Measurements from ENCODE around the gene SFXN2.
"Not testable (repeated sequence)": the region's sequence is repeated elsewhere in the genome, so short reads cannot be mapped to it uniquely, and the experiment has no call there.

The SFXN2 gene

DNA sequence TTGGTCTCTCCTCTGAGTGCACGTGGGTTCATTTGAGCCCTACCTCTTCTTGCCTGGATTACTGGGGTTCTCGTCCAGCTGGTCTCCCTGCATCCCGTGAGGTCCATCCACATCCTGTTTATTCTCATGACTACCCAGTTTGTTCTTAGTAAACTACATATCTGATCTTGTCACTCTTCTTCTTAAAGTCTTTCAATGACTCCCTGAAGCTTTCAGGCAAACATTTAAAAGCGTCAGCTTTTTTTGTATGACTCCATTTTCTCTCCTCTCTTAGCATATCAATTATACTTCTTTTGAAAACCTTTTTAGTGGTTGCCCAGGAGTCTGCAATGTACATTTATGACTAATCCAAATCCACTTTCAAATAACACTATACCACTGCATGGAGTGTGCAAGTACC, 7.5 kb downstream of the SFXN2 start:
- DNase-seq = no peak

DNA sequence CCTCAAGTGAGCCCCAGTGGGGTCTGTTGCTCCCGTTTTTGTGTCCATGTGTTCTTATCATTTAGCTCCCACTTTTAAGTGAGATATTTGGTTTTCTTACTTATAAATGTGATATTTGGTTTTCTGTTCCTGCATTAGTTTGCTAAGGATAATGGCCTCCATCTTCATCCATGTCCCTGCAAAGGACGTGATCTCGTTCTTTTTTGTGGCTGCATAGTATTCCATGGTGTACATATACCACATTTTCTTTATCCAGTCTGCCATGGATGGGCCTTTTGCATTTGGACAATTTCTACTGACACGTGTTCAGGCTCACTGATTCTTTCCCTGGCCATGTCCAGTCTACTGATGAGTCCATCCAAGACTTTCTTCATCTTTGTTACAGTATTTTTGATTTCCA, 9.6 kb downstream of the SFXN2 start:
- DNase-seq = no peak

DNA sequence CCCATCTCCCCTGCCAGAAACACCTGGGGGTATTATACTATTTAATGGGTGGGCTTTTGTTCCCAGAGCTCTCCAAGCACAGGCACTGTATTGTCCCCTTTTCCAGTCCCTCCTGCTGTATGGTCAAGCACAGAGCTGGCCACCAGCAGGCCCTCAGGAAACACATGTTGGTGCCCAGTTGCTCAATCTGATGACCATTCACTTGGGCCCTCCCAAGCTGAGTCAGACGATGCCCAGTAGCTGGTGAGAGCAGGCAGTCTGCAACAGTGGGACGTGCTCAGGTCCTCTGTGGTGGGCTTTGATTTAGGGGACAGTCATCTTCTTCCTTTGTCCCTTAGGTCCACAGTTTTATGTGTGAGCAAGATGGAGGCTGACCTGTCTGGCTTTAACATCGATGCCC, 11.8 kb downstream of the SFXN2 start:
- DNase-seq = no peak

DNA sequence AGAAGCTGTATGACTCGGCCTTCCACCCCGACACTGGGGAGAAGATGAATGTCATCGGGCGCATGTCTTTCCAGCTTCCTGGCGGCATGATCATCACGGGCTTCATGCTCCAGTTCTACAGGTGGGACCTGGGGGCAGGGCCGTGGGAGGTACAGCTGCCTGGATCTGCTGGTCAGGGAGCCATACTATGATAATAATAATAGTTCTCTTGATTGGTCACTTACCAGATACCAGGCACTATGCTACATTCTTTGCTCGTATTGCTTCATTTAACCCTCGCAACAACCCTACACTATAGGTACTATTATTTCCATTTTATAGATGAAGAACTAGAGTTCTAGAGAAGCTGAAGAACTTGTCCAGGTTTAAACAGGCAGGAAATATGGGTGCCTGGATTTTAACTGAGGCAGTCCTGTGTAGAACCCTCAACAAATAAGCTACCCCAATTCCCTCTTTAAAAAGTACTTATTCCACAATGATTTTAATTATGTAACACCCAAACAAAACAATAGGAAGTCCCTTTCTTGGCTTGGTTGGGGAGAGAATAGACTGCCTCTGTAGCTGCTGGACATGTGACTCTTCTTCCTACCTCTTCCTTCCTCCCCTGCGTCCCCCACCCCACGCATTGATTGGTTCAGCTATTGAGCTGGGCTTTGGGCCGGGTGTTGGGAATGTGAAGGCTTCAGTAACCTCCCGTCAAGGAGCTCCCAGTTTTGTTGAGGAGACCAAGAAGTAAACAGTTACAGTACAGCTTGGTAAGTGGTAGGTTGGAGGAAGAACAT, 12.8 kb downstream of the SFXN2 start:
- DNase-seq = no peak

DNA sequence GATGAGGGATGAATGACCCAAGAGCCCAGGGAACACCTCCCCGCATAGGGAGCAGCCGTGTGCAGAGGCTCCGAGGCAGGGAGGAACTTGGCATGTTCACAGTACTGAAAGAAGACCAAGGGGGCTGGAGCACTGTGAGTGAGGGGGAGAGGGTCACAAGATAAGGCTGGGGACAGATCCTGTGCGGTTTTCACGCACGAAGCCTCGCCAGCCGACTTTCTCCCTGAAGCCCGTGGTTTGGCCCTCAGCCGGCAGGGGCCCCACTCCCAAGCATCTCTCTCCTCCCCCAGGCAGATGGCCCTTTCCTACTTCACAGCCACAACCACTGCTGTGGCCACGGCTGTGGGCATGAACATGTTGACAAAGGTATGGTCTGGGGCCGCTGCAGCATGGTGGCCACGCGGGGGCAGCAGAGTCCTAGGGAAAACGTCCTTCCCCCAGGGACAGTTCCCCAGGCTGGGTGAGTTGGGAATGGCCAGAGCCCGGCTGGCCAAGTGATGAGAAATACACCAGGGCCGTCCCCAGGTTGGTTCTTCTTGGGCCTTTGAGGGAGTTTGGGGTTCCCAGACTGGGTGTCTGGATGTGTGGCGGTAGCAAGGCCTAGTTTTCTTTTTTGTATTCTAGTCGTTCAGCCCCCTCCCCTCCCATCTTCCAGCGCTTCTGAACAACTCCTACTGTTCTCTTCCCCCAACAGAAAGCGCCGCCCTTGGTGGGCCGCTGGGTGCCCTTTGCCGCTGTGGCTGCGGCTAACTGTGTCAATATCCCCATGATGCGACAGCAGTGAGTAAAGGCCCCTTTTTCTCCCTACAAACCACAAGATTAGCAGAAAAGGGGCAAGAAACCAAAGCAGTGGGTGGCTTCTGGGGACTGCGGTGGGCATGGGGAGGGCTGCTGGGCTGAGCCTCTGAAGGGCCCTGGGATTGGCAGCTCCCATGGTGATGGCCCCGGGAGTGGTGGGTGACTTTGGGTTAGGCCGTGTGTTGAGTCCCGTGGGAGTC, 14.9 kb downstream of the SFXN2 start:
- peak; percentile 45 to 66 for DNase-seq

- DNase-seq = no peak
Measured at GRCh38 chr10:102731222-102731800, 16.9 kb downstream of the SFXN2 start.

GRCh38 chr10:102732661-102733060, 18.2 kb downstream of the SFXN2 start:
- no peak for DNase-seq

DNA sequence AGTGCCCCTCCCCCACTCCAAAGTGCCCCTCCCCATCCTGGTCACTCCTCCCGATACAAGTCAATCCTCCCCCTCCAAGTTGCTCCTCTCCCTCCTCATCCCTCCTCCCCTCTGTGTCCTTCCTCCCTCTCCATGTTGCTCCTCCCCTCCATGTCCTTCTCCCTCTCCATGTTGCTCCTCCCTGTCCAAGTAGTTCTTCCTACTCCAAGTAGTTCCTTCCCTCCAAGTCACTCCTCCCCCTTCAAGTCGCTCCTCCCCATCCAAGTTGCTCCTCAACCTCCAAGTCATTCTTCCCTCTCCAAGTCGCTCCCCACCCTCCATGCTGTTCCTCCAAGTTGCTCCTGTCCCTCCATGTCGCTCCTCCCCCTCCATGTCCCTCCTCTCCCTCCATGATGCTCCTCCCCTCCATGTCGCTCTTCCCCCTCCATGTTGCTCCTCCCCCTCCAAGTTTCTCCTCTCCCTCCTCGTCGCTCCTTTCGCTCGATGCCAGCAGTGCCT, 20.7 kb downstream of the SFXN2 start:
- no peak for DNase-seq

- DNase-seq = no peak
Measured at GRCh38 chr10:102738692-102739121, 24.3 kb downstream of the SFXN2 start.

- DNase-seq = no peak
Measured at GRCh38 chr10:102740229-102740628, 25.8 kb downstream of the SFXN2 start.

DNA sequence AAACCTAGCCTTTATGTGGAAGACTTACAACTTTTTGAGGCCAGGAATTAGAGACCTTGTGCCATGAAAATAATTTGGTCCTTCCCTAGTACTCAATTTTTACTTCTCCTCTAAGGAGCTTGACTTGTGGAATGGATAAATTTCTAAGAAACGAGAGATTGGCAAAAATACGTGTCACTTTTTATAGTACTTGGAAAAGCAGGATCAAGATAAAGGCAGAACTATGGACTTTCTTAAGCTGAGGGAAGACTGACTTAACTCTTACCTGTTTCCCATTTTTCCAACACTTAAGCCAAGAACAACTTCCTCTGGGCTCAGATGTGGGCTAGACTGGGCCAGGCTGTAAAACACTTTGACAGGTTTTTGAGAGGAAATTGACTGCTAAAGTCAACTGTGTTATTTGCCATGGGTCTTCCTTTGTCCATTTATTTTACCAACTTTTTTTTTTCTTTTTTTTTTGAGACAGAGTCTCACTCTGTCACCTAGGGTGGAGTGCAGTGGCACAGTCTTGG, 27.3 kb downstream of the SFXN2 start:
- no peak for DNase-seq

DNA sequence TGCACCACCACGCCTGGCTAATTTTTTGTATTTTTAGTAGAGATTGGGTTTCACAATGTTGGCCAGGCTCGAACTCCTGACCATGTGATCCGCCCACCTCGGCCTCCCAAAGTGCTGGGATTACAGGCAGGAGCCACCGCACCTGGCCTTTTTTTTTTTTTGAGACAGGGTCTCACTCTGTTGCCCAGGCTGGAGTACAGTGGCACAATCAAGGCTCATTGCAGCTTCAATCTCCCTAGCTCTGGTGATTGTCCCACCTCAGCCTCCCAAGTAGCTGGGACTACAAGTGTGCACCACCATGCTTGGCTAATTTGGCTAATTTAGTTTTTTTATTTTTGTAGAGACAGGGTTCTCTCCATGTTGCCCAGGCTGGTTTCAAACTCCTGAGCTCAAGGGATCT, 27.9 kb downstream of the SFXN2 start:
- DNase-seq = not testable (repeated sequence)

- no peak for DNase-seq
Measured at GRCh38 chr10:102743078-102743587, 28.7 kb downstream of the SFXN2 start.

- peak; percentile 85 to 95 for DNase-seq
Measured at GRCh38 chr10:102743588-102744373, 29.3 kb downstream of the SFXN2 start, which contains the start of gene WBP1L. Gene WBP1L (plus strand): TSS chr10:102743948. CDS start chr10:102744054, 106 bp downstream.

DNA sequence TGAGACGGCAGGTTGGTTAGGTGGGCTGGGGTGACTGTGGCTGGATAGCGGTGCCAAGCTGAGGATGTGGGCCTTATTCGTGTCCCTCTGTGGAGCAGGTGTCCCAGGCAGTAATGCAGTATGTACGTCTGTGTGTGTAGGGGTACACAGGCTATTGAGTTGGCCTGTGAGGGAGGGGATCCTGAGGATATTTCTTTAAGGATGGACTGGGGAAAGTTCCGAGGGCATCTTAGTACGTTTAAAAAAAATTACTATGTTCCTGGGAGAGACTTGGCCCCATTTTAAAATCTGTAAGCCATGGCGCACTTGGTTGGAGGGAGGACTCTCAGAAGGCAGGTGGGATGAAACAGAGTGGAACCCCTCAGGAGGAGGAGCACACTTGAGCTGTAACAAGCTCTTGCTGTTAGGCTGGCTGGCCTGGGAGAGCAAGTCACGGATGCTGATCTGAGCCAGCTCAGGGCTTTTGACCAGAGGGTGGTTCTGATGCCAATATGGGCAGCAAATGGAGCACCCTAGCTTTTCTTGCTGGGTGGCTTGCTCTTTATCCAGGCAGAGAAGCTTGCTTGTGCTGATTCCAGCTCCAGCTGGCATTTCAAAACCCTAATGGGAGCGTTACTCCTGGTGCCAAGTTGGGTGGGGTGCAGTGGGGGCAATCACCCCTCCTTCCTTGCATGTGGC, 30.1 kb downstream of the SFXN2 start:
- no peak for DNase-seq

DNA sequence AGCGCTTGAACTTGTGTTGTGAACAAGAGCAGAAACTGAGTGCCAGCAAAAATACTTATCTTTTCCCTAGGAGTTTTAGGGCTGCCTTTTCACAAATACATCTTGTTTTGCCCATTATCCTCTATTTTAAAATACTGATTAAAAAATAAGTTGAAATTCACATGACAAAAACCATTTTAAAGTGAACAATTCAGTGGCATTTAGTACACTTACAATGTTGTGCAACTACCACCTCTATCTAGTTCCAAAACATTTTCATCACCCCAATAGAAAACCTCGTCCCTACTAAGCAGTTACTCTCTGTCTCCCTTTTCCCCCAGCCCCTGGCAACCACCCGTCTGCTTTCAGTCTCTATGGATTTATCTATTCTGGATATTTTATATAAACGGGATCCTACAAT, 30.7 kb downstream of the SFXN2 start:
- no peak for DNase-seq

DNA sequence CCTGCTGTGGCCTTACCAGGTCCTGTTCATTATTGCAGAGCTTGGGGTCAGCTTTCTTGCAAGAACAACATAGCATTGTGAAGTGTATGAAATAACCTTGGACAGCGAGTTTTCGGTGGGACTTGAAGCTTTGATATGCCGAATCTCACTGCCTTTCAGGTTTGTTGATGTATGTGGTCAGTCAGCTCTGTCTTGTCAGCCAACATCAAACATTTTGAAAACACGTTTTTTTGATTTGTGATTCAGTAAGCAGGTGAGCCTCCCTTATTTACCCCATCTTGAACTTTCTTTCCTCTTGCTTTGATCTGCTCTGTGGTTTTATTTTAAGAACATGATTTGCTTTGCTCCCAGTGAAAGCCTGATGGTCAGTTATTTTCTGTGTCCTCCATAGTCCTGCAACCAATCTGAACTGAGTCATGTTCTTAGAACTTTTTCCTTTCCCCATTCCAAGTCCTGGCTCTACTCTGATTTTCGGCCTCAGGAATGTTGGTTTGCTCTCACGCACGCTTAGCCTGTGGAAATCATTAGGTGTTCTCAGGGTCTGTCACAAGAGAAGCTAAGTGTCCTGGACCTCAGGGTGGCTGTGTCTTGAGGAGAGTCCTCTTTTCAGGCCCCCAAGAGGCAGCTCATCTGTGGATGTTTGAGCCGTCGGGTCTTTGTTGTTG, 38.0 kb downstream of the SFXN2 start:
- no peak for DNase-seq

- peak in 1 of 2 experiments; percentile 5 for DNase-seq
Measured at GRCh38 chr10:102752934-102753664, 38.7 kb downstream of the SFXN2 start.

DNA sequence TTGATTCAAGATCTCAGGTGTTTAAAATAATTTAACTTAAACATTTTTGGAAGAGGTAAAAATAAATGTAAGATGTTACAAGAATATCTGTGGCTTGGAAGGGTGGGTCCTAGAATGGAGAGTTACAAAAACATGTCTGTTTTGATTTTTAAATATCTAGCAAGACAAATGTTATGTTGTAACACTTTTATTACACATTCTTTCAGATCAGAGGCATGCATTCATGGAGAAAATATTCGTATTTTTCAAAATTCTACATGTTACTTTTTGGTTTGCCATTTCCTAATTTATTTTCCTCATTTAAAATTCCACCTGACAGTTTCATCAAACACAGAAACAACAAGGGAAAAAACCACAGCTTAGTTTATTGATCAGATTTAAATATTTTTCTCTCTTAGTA, 39.3 kb downstream of the SFXN2 start:
- DNase-seq = no peak

DNA sequence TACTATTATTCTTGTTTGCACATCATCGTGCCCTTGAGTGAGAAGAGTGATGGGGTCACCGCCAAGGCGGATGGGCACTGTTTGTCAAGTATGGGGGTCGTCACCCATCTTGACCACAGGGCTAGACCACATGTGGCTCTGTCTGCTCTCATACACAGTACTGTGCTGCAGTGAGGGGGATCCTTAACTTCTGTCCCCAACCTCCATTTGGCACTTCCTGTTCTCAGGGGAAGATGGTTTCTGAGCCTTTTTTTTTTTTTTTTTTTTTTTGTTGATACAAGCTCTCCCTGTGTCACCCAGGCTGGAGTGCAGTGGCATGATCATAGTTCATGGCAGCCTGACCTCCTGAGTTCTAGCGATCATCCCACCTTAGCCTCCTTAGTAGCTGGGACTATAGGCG, 42.9 kb downstream of the SFXN2 start:
- no peak for DNase-seq

Data from NCI-H524 (cell line).